Gastrocnemius medialis (tissue), 4 donors: Measurements from ENCODE around the gene CCN6.

Source experiments
- CTCF ChIP-seq, 5 experiments: fragments of 450-650 bp in 3 of 5; fragments of 200-600 bp in 2 of 5; sonication (generic) in 2 of 5; IDR thresholded peaks in 4 of 5; conservative IDR thresholded peaks in 1 of 5; 1 replicate in 4 of 5; 2 replicates in 1 of 5; pipeline ENCODE4 v1.5.1; 2016 to 2019; ENCODE audit warnings: antibody characterized with exemption in 5 of 5, mild to moderate bottlenecking in 3 of 5, moderate library complexity in 3 of 5
- POLR2A ChIP-seq, 2 donors: fragments of 450-650 bp; IDR thresholded peaks; one replicate each; pipeline ENCODE4 v1.6.1; 2017; ENCODE audit warnings: antibody characterized with exemption in 2 of 2, mild to moderate bottlenecking in 2 of 2, moderate library complexity in 2 of 2

- TF ChIP-seq CTCF (IDR thresholded peaks at IDR 0.05 in 4 of 5, conservative IDR thresholded peaks at IDR 0.05 in 1 of 5) (no peak), POLR2A (IDR thresholded peaks at IDR 0.05) (no peak)
Observed at GRCh38 chr6:112065426-112065986, 11.6 kb downstream of the CCN6 start.
